T-cell (primary cell): ENCODE data around the gene DCD. TPM values are rescaled to one million over a fixed set of nuclear protein-coding genes. Genes with fewer than 3 reads are reported as not detected.

Experiments
- ATAC-seq, 4 experiments: fragments of 200-7000 bp in 3 of 4; fragments of 150-1000 bp in 1 of 4; cut with Tn5 transposase; replicated peaks in 1 of 4; 1 replicate in 3 of 4; 2 replicates in 1 of 4; pipeline ENCODE4 v1.10.0; 2021; ENCODE audit warnings: moderate library complexity in 3 of 4, mild to moderate bottlenecking in 2 of 4, moderate number of reproducible peaks in 1 of 4
- CTCF ChIA-PET, 2 donors: fragments of 300-600 bp; sonication (Branson Sonifier 250); formaldehyde crosslinking; loops; one replicate each; lab custom pipeline; 2022; ENCODE audit warnings: antibody characterized with exemption in 2 of 2; lab: Charles Lee
- POLR2A ChIA-PET, 2 donors: fragments of 300-600 bp; sonication (Branson Sonifier 250); formaldehyde crosslinking; loops; one replicate each; lab custom pipeline; 2022; ENCODE audit warnings: antibody characterized with exemption in 2 of 2; lab: Charles Lee
- DNase-seq, 35 experiments: peaks; one replicate each; pipeline versions ENCODE4 v3.0.0 to v3.0.0-alpha.2; 2013 to 2023
- H3K27ac ChIP-seq: one replicate; pipeline ENCODE4 v1.5.1; 2013; ENCODE audit warnings: low read length
- H3K27me3 ChIP-seq, 2 experiments: replicated peaks in 1 of 2; 1 replicate in 1 of 2; 2 replicates in 1 of 2; pipeline versions ENCODE4 v1.6.1 to v1.7.0; 2013; ENCODE audit warnings: low read length in 1 of 2, mixed read lengths in 1 of 2; ENCODE audit not compliant: control insufficient read depth in 2 of 2, insufficient read depth in 2 of 2; ENCODE audit errors: extremely low read depth in 1 of 2
- H3K36me3 ChIP-seq, 2 donors: 1 replicate in 1 of 2; 2 replicates in 1 of 2; pipeline versions ENCODE4 v1.6.1 to v1.7.0; 2013; ENCODE audit warnings: low read length in 1 of 2; ENCODE audit not compliant: control insufficient read depth in 2 of 2, insufficient read depth in 1 of 2; ENCODE audit errors: extremely low read depth in 1 of 2
- H3K4me1 ChIP-seq, 2 experiments: 1 replicate in 1 of 2; 2 replicates in 1 of 2; pipeline versions ENCODE4 v1.6.1 to v1.7.0; 2013; ENCODE audit warnings: low read length in 2 of 2, mixed read lengths in 1 of 2; ENCODE audit not compliant: insufficient read depth in 2 of 2, control insufficient read depth in 1 of 2; ENCODE audit errors: extremely low read depth in 1 of 2
- H3K4me3 ChIP-seq, 2 donors: 1 replicate in 1 of 2; 2 replicates in 1 of 2; pipeline versions ENCODE4 v1.5.1 to v1.7.0; 2013; ENCODE audit warnings: mild to moderate bottlenecking in 2 of 2, low read length in 1 of 2, moderate library complexity in 1 of 2; ENCODE audit not compliant: control insufficient read depth in 1 of 2; ENCODE audit errors: extremely low read depth in 1 of 2
- H3K9me3 ChIP-seq: 2 replicates; pipeline ENCODE4 v1.7.0; 2013
- H3K27ac Mint-ChIP-seq, 2 donors: one replicate each; pipeline ENCODE4 v1.8.0; 2020 to 2021; ENCODE audit warnings: mild to moderate bottlenecking in 2 of 2, mixed read lengths in 2 of 2
- H3K27me3 Mint-ChIP-seq, 2 donors: one replicate each; pipeline ENCODE4 v1.8.0; 2021 to 2022; ENCODE audit warnings: mixed read lengths in 2 of 2
- H3K36me3 Mint-ChIP-seq: one replicate; pipeline ENCODE4 v1.8.0; 2021; ENCODE audit warnings: mixed read lengths
- H3K4me1 Mint-ChIP-seq, 3 donors: one replicate each; pipeline ENCODE4 v1.8.0; 2020 to 2022; ENCODE audit warnings: mixed read lengths in 3 of 3, mild to moderate bottlenecking in 1 of 3
- H3K4me3 Mint-ChIP-seq, 3 donors: one replicate each; pipeline ENCODE4 v1.8.0; 2020 to 2022; ENCODE audit warnings: mild to moderate bottlenecking in 3 of 3, mixed read lengths in 3 of 3, moderate library complexity in 3 of 3
- H3K9me3 Mint-ChIP-seq, 3 donors: one replicate each; pipeline ENCODE4 v1.8.0; 2020 to 2022; ENCODE audit warnings: mixed read lengths in 3 of 3
- WGBS: methylation state at CpG from one replicate; pipeline ENCODE4 v1.1.5; 2013; ENCODE audit warnings: missing lambda C conversion rate; ENCODE audit not compliant: insufficient coverage; 5-methylcytosine and 5-hydroxymethylcytosine counted together
- total RNA-seq, 35 experiments: library from RNA in 6 of 35; stranded (reverse) in 6 of 35; fragments of 120-200 nt in 1 of 35; gene quantifications; one replicate each; pipeline versions ENCODE4 v1.2.1 to v1.2.4 and lab custom pipeline; 2013 to 2026

Gene DCD
- total RNA-seq, 5 donors from 2014 or later (not counting 1 experiment from before 2014, with no cell fraction given), result not detected

- POLR2A ChIA-PET, result no interaction called here
- Histone ChIP-seq H3K4me1 (no peaks in the 10 kb centered on the region), H3K27me3 (peaks cover 0 to 6% of the 10 kb centered on the region in 2 experiments), H3K27ac (no peak overlapping the region), H3K36me3 (no peaks in the 10 kb centered on the region), H3K9me3 (no peaks in the 10 kb centered on the region), H3K4me3 (no peak overlapping the region)
- H3K4me3 Mint-ChIP-seq, result no peak overlapping the region
- no peak for ATAC-seq
- H3K4me1 Mint-ChIP-seq, result peaks cover 6 to 13% (median 8%) of the 10 kb centered on the region in 3 donors
- no peaks in the 10 kb centered on the region for H3K36me3 Mint-ChIP-seq
- H3K9me3 Mint-ChIP-seq, result no peaks in the 10 kb centered on the region
- CTCF ChIA-PET, result no interaction called here
- no peak overlapping the region for H3K27ac Mint-ChIP-seq
- WGBS, result 67% methylated on average over 3 of the region's 4 CpGs
- peaks cover 5 to 15% of the 10 kb centered on the region in 2 donors for H3K27me3 Mint-ChIP-seq
- DNase-seq, result no peak
Observed at GRCh38 chr12:54601841-54602240, 46.3 kb downstream of the DCD start.

GRCh38 chr12:54598970-54599369 lies 49.2 kb downstream of the DCD start:
- H3K27me3 Mint-ChIP-seq, result peaks cover 18 to 21% of the 10 kb centered on the region in 2 donors
- ChIA-PET POLR2A (no interaction called here), CTCF (no interaction called here)
- no peak overlapping the region for H3K27ac Mint-ChIP-seq
- Histone ChIP-seq H3K27ac (no peak overlapping the region), H3K27me3 (peaks cover 0 to 17% of the 10 kb centered on the region in 2 experiments), H3K36me3 (no peaks in the 10 kb centered on the region), H3K4me3 (no peak overlapping the region), H3K9me3 (no peaks in the 10 kb centered on the region), H3K4me1 (peaks cover 0 to 4% of the 10 kb centered on the region in 2 experiments)
- DNase-seq (no peak), ATAC-seq (no peak)
- no peaks in the 10 kb centered on the region for H3K9me3 Mint-ChIP-seq
- WGBS, result 90% methylated on average over 5 of the region's 5 CpGs
- no peak overlapping the region for H3K4me3 Mint-ChIP-seq
- peaks cover 12 to 19% (median 13%) of the 10 kb centered on the region in 3 donors for H3K4me1 Mint-ChIP-seq
- no peaks in the 10 kb centered on the region for H3K36me3 Mint-ChIP-seq

- Mint-ChIP-seq H3K27ac (no peak overlapping the region), H3K4me3 (no peak overlapping the region), H3K4me1 (peaks cover 6 to 11% (median 6%) of the 10 kb centered on the region in 3 donors), H3K9me3 (no peaks in the 10 kb centered on the region), H3K27me3 (peaks cover 25% of the 10 kb centered on the region in 2 donors), H3K36me3 (no peaks in the 10 kb centered on the region)
- ATAC-seq, result peak in 3 of 4 experiments; percentile 38 to 50 (median 46)
- H3K27me3 ChIP-seq, result peaks cover 0 to 31% of the 10 kb centered on the region in 2 experiments
- ChIA-PET CTCF (interaction anchor here (0.6 to 1.9 kb wide), 4 partner anchors 10 to 21 kb away, joined by 3 to 12 read pairs (median 4); no protein-coding TSS in a partner anchor), POLR2A (no interaction called here)
- H3K36me3 ChIP-seq, result no peaks in the 10 kb centered on the region
- no peak overlapping the region for H3K27ac ChIP-seq
- DNase-seq, result peak in 26 of 35 experiments; percentile 11 to 70 (median 32)
- no peaks in the 10 kb centered on the region for H3K9me3 ChIP-seq
- H3K4me1 ChIP-seq, result peaks cover 0 to 4% of the 10 kb centered on the region in 2 experiments
- WGBS, result 0% methylated on average over 2 of the region's 3 CpGs
- H3K4me3 ChIP-seq, result no peak overlapping the region
Observed at GRCh38 chr12:54596526-54596946, 51.6 kb downstream of the DCD start.

GRCh38 chr12:54595471-54595870 lies 52.7 kb downstream of the DCD start:
- Mint-ChIP-seq H3K36me3 (no peaks in the 10 kb centered on the region), H3K27me3 (peaks cover 36% of the 10 kb centered on the region in 2 donors)

More at GRCh38 chr12:54595471-54595870, 52.7 kb downstream of the DCD start:
- H3K4me1 ChIP-seq, result peaks cover 0 to 4% of the 10 kb centered on the region in 2 experiments
- DNase-seq (no peak), ATAC-seq (no peak)
- WGBS, result no CpG with 5 or more reads among the region's 3 CpGs
- no peak overlapping the region for H3K27ac ChIP-seq
- H3K4me3 Mint-ChIP-seq, result no peak overlapping the region
- ChIA-PET POLR2A (no interaction called here), CTCF (interaction anchor here (1.0 to 1.9 kb wide), 2 partner anchors 15 to 16 kb away, joined by 3 to 12 read pairs; no protein-coding TSS in a partner anchor)
- no peak overlapping the region for H3K27ac Mint-ChIP-seq
- H3K4me3 ChIP-seq, result no peak overlapping the region
- H3K9me3 Mint-ChIP-seq, result no peaks in the 10 kb centered on the region
- no peaks in the 10 kb centered on the region for H3K36me3 ChIP-seq
- peaks cover 6 to 11% (median 6%) of the 10 kb centered on the region in 3 donors for H3K4me1 Mint-ChIP-seq
- H3K27me3 ChIP-seq, result peaks cover 0 to 42% of the 10 kb centered on the region in 2 experiments
- no peaks in the 10 kb centered on the region for H3K9me3 ChIP-seq

Other genes with a start within 250 kb of the DCD start
- 100 to 1,000 TPM in 3 of 5 donors, 10 to 100 TPM in 2; 58.6 to 183 (median 169) TPM for gene ITGA5, start 229.1 kb downstream of the DCD start, total RNA-seq
- gene GTSF1, start 174.8 kb downstream of the DCD start, total RNA-seq, result 1 to 10 TPM; 2.5 to 7.3 (median 3.7) TPM
- 100 to 1,000 TPM; 107 to 138 (median 126) TPM for gene NCKAP1L, start 150.6 kb downstream of the DCD start, total RNA-seq
- gene PDE1B, start 98.8 kb downstream of the DCD start, total RNA-seq, result 10 to 100 TPM in 2 of 5 donors, 1 to 10 TPM in 3; 3.5 to 13.2 (median 5.4) TPM
- not detected for gene PPP1R1A, start 59.7 kb downstream of the DCD start, total RNA-seq
- not detected for gene LACRT, start 13.5 kb downstream of the DCD start, total RNA-seq
- not detected for gene MUCL1, start 206.2 kb upstream of the DCD start, total RNA-seq